Measurements from ENCODE around the gene NUBP1. TPM values are rescaled to one million over a fixed set of nuclear protein-coding genes. Genes with fewer than 3 reads are reported as not detected.

Gene NUBP1
- total RNA-seq, 1 experiment from 2014 or later: 34.3 TPM

DNA sequence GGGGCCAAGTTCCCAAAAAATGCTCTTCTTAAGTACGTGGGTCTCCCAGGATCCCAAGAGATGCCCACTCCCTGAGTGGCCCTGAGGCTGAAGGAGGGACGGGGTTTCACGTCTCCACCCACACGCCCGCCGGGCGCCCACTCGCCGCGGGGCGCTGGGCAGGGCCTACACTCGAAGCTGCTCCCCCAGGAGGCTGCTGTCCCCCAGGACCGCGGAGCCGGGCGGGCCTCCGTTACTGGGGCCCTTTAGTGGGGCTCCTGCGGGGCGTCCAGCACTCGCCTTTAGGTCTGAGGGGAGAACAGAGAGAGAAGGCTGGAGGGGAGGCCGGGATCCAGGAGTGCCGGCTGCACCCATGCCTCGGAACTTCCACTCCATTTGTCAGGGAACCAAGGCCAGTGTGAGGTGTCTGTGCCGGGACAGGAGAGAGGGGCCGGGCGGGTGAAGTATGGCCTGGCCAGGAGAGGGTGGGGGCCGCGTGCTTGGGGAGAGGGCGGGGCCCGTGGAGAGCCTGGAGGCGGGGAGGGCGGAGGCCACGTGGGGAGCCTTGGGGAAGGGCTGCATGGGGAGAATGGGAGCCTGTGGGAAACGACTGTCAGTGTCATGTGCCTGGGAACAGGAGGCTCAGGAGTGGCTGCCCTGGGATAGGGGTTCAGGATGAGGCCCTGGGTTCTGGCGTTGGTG is 18.8 kb downstream of the NUBP1 start:
- Histone ChIP-seq H2AFZ (ENCODE audit: low read length) (no peak overlapping the region), H3K27ac (ENCODE audit: low read length) (no peak overlapping the region), H3F3A (ENCODE audit: low read length, unreplicated experiment) (no peaks in the 10 kb centered on the region), H4K20me1 (ENCODE audit: low read length) (no peaks in the 10 kb centered on the region), H3K4me1 (ENCODE audit: insufficient read depth, low read length) (no peaks in the 10 kb centered on the region), H3K9me2 (replicated peaks; ENCODE audit: low read length) (no peaks in the 10 kb centered on the region), H3K9me3 (ENCODE audit: low read length) (no peaks in the 10 kb centered on the region), H3K9ac (ENCODE audit: low read length) (no peak overlapping the region), H3K79me2 (ENCODE audit: low read length) (no peaks in the 10 kb centered on the region), H3K4me2 (ENCODE audit: low read length) (no peak overlapping the region), H3K27me3 (ENCODE audit: low read length) (no peaks in the 10 kb centered on the region), H3K36me3 (ENCODE audit: low read depth, low read length) (no peaks in the 10 kb centered on the region), H3K4me3 (ENCODE audit: low read length) (no peak overlapping the region)
- ATAC-seq (no peak), DNase-seq (no peak)
- no TSS peak for BruUV-seq (replicated peaks)
- intact Hi-C loops (cut with micrococcal nuclease): no loop called here
- ChIA-PET CTCF (no interaction called here), POLR2A (ENCODE audit: unreplicated experiment) (no interaction called here)
- TF ChIP-seq EZH2phosphoT487 (IDR thresholded peaks at IDR 0.05; ENCODE audit: borderline replicate concordance, low read length) (no peak), EZH2 (IDR thresholded peaks at IDR 0.05; ENCODE audit: low read length, unreplicated experiment) (no peak)
- TF ChIP-seq, protein P1, sequence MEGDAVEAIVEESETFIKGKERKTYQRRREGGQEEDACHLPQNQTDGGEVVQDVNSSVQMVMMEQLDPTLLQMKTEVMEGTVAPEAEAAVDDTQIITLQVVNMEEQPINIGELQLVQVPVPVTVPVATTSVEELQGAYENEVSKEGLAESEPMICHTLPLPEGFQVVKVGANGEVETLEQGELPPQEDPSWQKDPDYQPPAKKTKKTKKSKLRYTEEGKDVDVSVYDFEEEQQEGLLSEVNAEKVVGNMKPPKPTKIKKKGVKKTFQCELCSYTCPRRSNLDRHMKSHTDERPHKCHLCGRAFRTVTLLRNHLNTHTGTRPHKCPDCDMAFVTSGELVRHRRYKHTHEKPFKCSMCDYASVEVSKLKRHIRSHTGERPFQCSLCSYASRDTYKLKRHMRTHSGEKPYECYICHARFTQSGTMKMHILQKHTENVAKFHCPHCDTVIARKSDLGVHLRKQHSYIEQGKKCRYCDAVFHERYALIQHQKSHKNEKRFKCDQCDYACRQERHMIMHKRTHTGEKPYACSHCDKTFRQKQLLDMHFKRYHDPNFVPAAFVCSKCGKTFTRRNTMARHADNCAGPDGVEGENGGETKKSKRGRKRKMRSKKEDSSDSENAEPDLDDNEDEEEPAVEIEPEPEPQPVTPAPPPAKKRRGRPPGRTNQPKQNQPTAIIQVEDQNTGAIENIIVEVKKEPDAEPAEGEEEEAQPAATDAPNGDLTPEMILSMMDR (conservative IDR thresholded peaks at IDR 0.05; ENCODE audit: low read depth, low read length): no peak

DNA sequence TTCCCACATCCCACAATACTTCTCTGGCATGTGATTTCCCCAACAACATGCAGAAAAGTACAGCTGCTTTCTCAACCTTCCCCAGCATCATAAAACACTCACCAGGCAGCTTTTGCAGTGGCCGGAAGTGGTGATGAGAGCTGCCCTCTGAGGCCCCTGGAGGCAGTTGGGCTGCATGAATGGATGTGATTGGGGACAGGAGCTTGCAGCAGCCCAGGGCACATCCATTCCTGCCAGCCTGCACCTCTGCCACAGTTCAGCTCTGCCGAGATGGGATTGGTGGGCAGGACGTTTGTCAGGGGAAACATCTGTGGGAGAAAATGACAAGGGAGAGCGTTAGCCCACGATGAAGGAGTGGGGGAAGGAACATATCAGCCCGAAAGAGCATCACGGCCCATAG is 19.8 kb downstream of the NUBP1 start:
- no peaks in the 10 kb centered on the region for H3K36me3 ChIP-seq (ENCODE audit: low read depth, low read length)
- no peaks in the 10 kb centered on the region for H3K27me3 ChIP-seq (ENCODE audit: low read length)
- no peaks in the 10 kb centered on the region for H3F3A ChIP-seq (ENCODE audit: low read length, unreplicated experiment)
- H2AFZ ChIP-seq (ENCODE audit: low read length): no peak overlapping the region
- H3K4me1 ChIP-seq (ENCODE audit: insufficient read depth, low read length): no peaks in the 10 kb centered on the region
- no peaks in the 10 kb centered on the region for H3K9me3 ChIP-seq (ENCODE audit: low read length)
- no peak overlapping the region for H3K27ac ChIP-seq (ENCODE audit: low read length)
- ChIA-PET CTCF (no interaction called here), POLR2A (ENCODE audit: unreplicated experiment) (no interaction called here)
- H3K9me2 ChIP-seq (replicated peaks; ENCODE audit: low read length): no peaks in the 10 kb centered on the region
- no TSS peak for BruUV-seq (replicated peaks)
- H3K9ac ChIP-seq (ENCODE audit: low read length): no peak overlapping the region
- no peak overlapping the region for H3K4me3 ChIP-seq (ENCODE audit: low read length)
- DNase-seq (no peak), ATAC-seq (no peak)
- no peak overlapping the region for H3K4me2 ChIP-seq (ENCODE audit: low read length)
- no peaks in the 10 kb centered on the region for H3K79me2 ChIP-seq (ENCODE audit: low read length)
- intact Hi-C loops (cut with micrococcal nuclease): no loop called here
- TF ChIP-seq EZH2 (IDR thresholded peaks at IDR 0.05; ENCODE audit: low read length, unreplicated experiment) (no peak), EZH2phosphoT487 (IDR thresholded peaks at IDR 0.05; ENCODE audit: borderline replicate concordance, low read length) (no peak)
- TF ChIP-seq, protein P1 (conservative IDR thresholded peaks at IDR 0.05; ENCODE audit: low read depth, low read length): no peak
- no peaks in the 10 kb centered on the region for H4K20me1 ChIP-seq (ENCODE audit: low read length)

DNA sequence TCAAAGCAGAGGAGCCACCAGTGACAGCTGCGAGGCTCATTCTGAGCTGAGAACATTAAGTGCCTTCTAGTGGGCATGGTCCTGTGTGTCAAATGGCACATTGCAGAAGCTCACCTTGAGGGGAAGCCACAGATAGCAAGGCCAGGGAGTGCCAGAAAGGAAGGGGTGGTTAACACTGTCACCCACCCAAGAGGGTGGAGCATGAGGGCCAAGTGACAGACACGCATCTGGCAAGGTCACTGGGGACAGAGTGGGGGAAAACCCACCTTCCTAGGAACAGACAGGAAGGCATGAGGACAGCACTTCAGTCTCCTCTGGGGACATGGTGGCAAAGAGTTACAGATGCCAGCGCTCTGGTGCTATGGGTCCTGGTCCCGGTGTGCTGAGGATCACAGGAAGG is 22.1 kb downstream of the NUBP1 start:
- no peaks in the 10 kb centered on the region for H3K79me2 ChIP-seq (ENCODE audit: low read length)
- no peak overlapping the region for H2AFZ ChIP-seq (ENCODE audit: low read length)
- CTCF ChIA-PET: no interaction called here
- no peaks in the 10 kb centered on the region for H3K36me3 ChIP-seq (ENCODE audit: low read depth, low read length)
- no peak overlapping the region for H3K4me2 ChIP-seq (ENCODE audit: low read length)
- no peaks in the 10 kb centered on the region for H3K9me2 ChIP-seq (replicated peaks; ENCODE audit: low read length)
- no peaks in the 10 kb centered on the region for H4K20me1 ChIP-seq (ENCODE audit: low read length)
- no peaks in the 10 kb centered on the region for H3K4me1 ChIP-seq (ENCODE audit: insufficient read depth, low read length)
- no TSS peak for BruUV-seq (replicated peaks)
- no peak for DNase-seq
- H3K27me3 ChIP-seq (ENCODE audit: low read length): no peaks in the 10 kb centered on the region
- intact Hi-C loops (cut with micrococcal nuclease): no loop called here
- no peak for ATAC-seq
- TF ChIP-seq EZH2phosphoT487 (IDR thresholded peaks at IDR 0.05; ENCODE audit: borderline replicate concordance, low read length) (no peak), EZH2 (IDR thresholded peaks at IDR 0.05; ENCODE audit: low read length, unreplicated experiment) (no peak)
- TF ChIP-seq, protein P1 (conservative IDR thresholded peaks at IDR 0.05; ENCODE audit: low read depth, low read length): no peak
- POLR2A ChIA-PET (ENCODE audit: unreplicated experiment): no interaction called here
- no peak overlapping the region for H3K27ac ChIP-seq (ENCODE audit: low read length)
- no peak overlapping the region for H3K9ac ChIP-seq (ENCODE audit: low read length)
- H3K9me3 ChIP-seq (ENCODE audit: low read length): no peaks in the 10 kb centered on the region
- H3K4me3 ChIP-seq (ENCODE audit: low read length): no peak overlapping the region
- no peaks in the 10 kb centered on the region for H3F3A ChIP-seq (ENCODE audit: low read length, unreplicated experiment)

Data from PC-3 (cell line).